B cell (primary cell): ENCODE results near the gene CRY1. TPM values are rescaled to one million over a fixed set of nuclear protein-coding genes. Genes with fewer than 3 reads are reported as not detected.

ENCODE experiments used
- ATAC-seq: fragments of 200-7000 bp; cut with Tn5 transposase; one replicate; pipeline ENCODE4 v1.10.0; 2021; ENCODE audit warnings: low read depth, mild to moderate bottlenecking, moderate number of reproducible peaks, moderate library complexity
- CTCF ChIA-PET: fragments of 350-600 bp; sonication (Branson Sonifier 250); formaldehyde crosslinking; loops from one replicate; lab custom pipeline; 2021; ENCODE audit warnings: antibody characterized with exemption, inconsistent platforms; lab: Charles Lee
- POLR2A ChIA-PET: fragments of 350-600 bp; sonication (Branson Sonifier 250); formaldehyde crosslinking; loops from one replicate; lab custom pipeline; 2021; ENCODE audit warnings: antibody characterized with exemption; lab: Charles Lee
- DNase-seq: peaks from one replicate; pipeline ENCODE4 v3.0.0; 2013
- H2AFZ ChIP-seq: 2 replicates; pipeline ENCODE4 v1.6.1; 2012; ENCODE audit warnings: mild to moderate bottlenecking, low read depth, low read length; ENCODE audit not compliant: insufficient read depth, poor library complexity, severe bottlenecking
- H3K27ac ChIP-seq, 2 donors: 1 replicate in 1 of 2; 2 replicates in 1 of 2; pipeline ENCODE4 v1.5.1; 2012 to 2013; ENCODE audit warnings: low read length in 2 of 2, mild to moderate bottlenecking in 2 of 2, moderate library complexity in 1 of 2
- H3K27me3 ChIP-seq, 4 experiments: fragments of 200-600 bp in 1 of 4; sonication (generic) in 1 of 4; replicated peaks in 1 of 4; 1 replicate in 2 of 4; 2 replicates in 2 of 4; pipeline versions ENCODE4 v1.6.1 to v1.7.0; 2013 to 2016; ENCODE audit warnings: low read length in 3 of 4, mild to moderate bottlenecking in 2 of 4, mixed read lengths in 1 of 4, moderate library complexity in 1 of 4; ENCODE audit not compliant: insufficient read depth in 4 of 4, control insufficient read depth in 3 of 4; ENCODE audit errors: control extremely low read depth in 1 of 4
- H3K36me3 ChIP-seq, 2 experiments: replicated peaks in 1 of 2; 1 replicate in 1 of 2; 2 replicates in 1 of 2; pipeline versions ENCODE4 v1.6.1 to v1.7.1; 2013; ENCODE audit warnings: low read length in 1 of 2; ENCODE audit not compliant: insufficient read depth in 2 of 2, control insufficient read depth in 1 of 2; ENCODE audit errors: control extremely low read depth in 1 of 2, extremely low read depth in 1 of 2
- H3K4me1 ChIP-seq, 2 donors: fragments of 200-600 bp in 1 of 2; sonication (generic) in 1 of 2; 1 replicate in 1 of 2; 2 replicates in 1 of 2; pipeline versions ENCODE4 v1.5.1 to v1.6.1; 2013 to 2017; ENCODE audit warnings: low read length in 2 of 2; ENCODE audit not compliant: control insufficient read depth in 2 of 2, insufficient read depth in 2 of 2
- H3K4me2 ChIP-seq: replicated peaks from 2 replicates; pipeline ENCODE3; 2012; ENCODE audit warnings: mild to moderate bottlenecking, low read depth, low read length; ENCODE audit not compliant: poor library complexity, severe bottlenecking
- H3K4me3 ChIP-seq, 5 experiments: fragments of 200-600 bp in 1 of 5; sonication (generic) in 1 of 5; 1 replicate in 3 of 5; 2 replicates in 2 of 5; pipeline versions ENCODE4 v1.5.1 to v1.7.0; 2011 to 2016; ENCODE audit warnings: low read length in 4 of 5, mild to moderate bottlenecking in 4 of 5, low read depth in 2 of 5, control low read depth in 1 of 5, moderate library complexity in 1 of 5; ENCODE audit not compliant: insufficient read depth in 1 of 5; ENCODE audit errors: control extremely low read depth in 1 of 5, extremely low read depth in 1 of 5
- H3K79me2 ChIP-seq: fragments of 200-600 bp; sonication (generic); one replicate; pipeline ENCODE4 v1.6.0; 2016; ENCODE audit warnings: low read length; ENCODE audit not compliant: control insufficient read depth, insufficient read depth
- H3K9ac ChIP-seq: fragments of 200-600 bp; sonication (generic); 2 replicates; pipeline ENCODE4 v1.6.1; 2017; ENCODE audit warnings: mild to moderate bottlenecking, low read length, moderate library complexity
- H3K9me3 ChIP-seq, 3 donors: one replicate each; pipeline versions ENCODE4 v1.6.1 to v1.7.1; 2013; ENCODE audit warnings: low read length in 2 of 3; ENCODE audit not compliant: control insufficient read depth in 2 of 3, insufficient read depth in 1 of 3; ENCODE audit errors: control extremely low read depth in 1 of 3
- H4K20me1 ChIP-seq: 2 replicates; pipeline ENCODE4 v1.6.0; 2012; ENCODE audit warnings: mild to moderate bottlenecking, low read length; ENCODE audit not compliant: insufficient read depth, control insufficient read depth, poor library complexity, severe bottlenecking
- H3K27ac Mint-ChIP-seq: one replicate; pipeline ENCODE4 v1.8.0; 2021; ENCODE audit warnings: mixed read lengths
- H3K27me3 Mint-ChIP-seq: one replicate; pipeline ENCODE4 v1.8.0; 2021; ENCODE audit warnings: mixed read lengths
- H3K4me1 Mint-ChIP-seq: one replicate; pipeline ENCODE4 v1.8.0; 2021; ENCODE audit warnings: mixed read lengths
- H3K4me3 Mint-ChIP-seq: one replicate; pipeline ENCODE4 v1.8.0; 2021; ENCODE audit warnings: mixed read lengths
- H3K9me3 Mint-ChIP-seq: one replicate; pipeline ENCODE4 v1.8.0; 2022; ENCODE audit warnings: mixed read lengths; ENCODE audit not compliant: insufficient read depth
- CTCF ChIP-seq: fragments of 200-600 bp; IDR thresholded peaks from one replicate; pipeline ENCODE4 v1.8.0; 2022; ENCODE audit warnings: antibody characterized with exemption, mild to moderate bottlenecking
- EZH2 ChIP-seq: IDR thresholded peaks from 2 replicates; pipeline ENCODE4 v1.6.1; 2012; ENCODE audit warnings: borderline replicate concordance, low read depth, mild to moderate bottlenecking, moderate library complexity, low read length; ENCODE audit not compliant: insufficient read depth, poor library complexity, severe bottlenecking
- WGBS: methylation state at CpG from one replicate; pipeline ENCODE4 v1.1.5; 2013; ENCODE audit warnings: missing lambda C conversion rate; ENCODE audit not compliant: insufficient coverage; 5-methylcytosine and 5-hydroxymethylcytosine counted together
- intact Hi-C: fragments of 100-400 bp; cut with micrococcal nuclease; formaldehyde crosslinking; loops from one replicate; pipeline ENCODE4 v1.10.0; 2022
- polyA plus RNA-seq: library from polyadenylated mRNA; depleted of rRNA; stranded (reverse); fragments of >200 nt; gene quantifications from 2 replicates; pipeline ENCODE4 v1.2.3, GENCODE V29; 2012
- total RNA-seq, 2 donors: library from RNA; stranded (reverse); fragments of 120-200 nt in 1 of 2; gene quantifications; 1 replicate in 1 of 2; 2 replicates in 1 of 2; pipeline versions ENCODE4 v1.2.3 to v1.2.4, GENCODE V29; 2013 to 2022

Gene CRY1
- total and polyA plus RNA-seq, 2 donors (not counting 1 experiment from before 2014, with no cell fraction given) = 2.4 to 8.8 TPM

GRCh38 chr12:107080299-107080698, 13.1 kb downstream of the CRY1 start:
- CTCF ChIA-PET = interaction anchor here (0.6 to 3.0 kb wide), 2 partner anchors 14 to 24 kb away, joined by 3 to 8 read pairs; no protein-coding TSS in a partner anchor
- Mint-ChIP-seq H3K4me3 (no peak overlapping the region), H3K27me3 (peaks cover 20% of the 10 kb centered on the region)

More at GRCh38 chr12:107080299-107080698, 13.1 kb downstream of the CRY1 start:
- WGBS = 72% methylated on average over 3 of the region's 6 CpGs
- Histone ChIP-seq H3K79me2 (peaks cover 3% of the 10 kb centered on the region), H2AFZ (no peak overlapping the region), H4K20me1 (no peaks in the 10 kb centered on the region), H3K4me3 (no peak overlapping the region), H3K4me1 (no peaks in the 10 kb centered on the region), H3K27ac (no peak overlapping the region), H3K4me2 (no peak overlapping the region), H3K9ac (no peak overlapping the region), H3K9me3 (peaks cover 0 to 2% (median 0%) of the 10 kb centered on the region in 3 donors), H3K27me3 (peaks cover 0 to 5% (median 0%) of the 10 kb centered on the region in 4 experiments), H3K36me3 (no peaks in the 10 kb centered on the region)
- ATAC-seq (no peak), DNase-seq (no peak)
- intact Hi-C loops = no loop called here
- Mint-ChIP-seq H3K9me3 (peaks cover 5% of the 10 kb centered on the region), H3K4me1 (no peaks in the 10 kb centered on the region), H3K27ac (no peak overlapping the region)
- TF ChIP-seq CTCF = no peak
- TF ChIP-seq EZH2 = no peak
- POLR2A ChIA-PET = no interaction called here
